AG08396 (cell line): ENCODE results near the gene TOM1.

Source experiments
- DNase-seq: peaks from one replicate; pipeline ENCODE4 v3.0.0; 2012; ENCODE audit warnings: low spot score, mixed read lengths

Gene TOM1

DNA sequence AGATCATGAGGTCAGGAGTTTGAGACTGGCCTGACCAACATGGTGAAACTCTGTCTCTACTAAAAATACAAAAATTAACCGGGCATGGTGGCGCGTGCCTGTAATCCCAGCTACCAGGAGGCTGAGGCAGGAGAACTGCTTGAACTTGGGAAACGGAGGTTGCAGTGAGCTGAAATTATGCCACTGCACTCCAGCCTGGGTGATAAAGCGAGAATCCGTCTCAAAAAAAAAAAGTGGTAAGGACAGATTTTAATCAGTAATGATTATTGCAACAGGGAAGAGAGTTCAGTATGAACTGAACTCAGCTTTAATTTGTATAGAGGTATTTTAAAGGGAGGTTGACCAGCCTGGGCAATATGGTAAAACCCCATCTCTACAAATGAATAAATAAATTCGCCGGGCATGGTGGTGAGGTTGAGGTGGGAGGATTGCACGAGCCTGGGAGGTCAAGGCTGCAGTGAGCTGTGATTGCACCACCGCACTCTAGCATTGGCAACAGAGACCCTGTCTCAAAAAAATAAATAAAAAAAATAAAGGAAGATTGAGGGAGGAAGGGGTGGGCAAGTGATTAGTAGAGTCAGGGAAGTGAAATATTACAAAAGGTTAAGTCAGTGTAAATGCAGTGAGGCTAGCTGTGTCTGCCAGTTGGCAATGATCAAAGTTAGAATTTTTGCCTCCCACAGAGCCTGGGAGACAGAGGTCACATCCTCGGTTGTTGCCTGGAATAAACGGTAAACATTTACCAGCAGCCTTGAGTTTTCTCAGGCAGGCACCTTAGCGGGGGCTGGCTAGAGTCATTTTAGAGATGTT, 97.6 kb downstream of the TOM1 start:
- DNase-seq = no peak
